K562 (cell line): Measurements from ENCODE around the gene WDR46. TPM values are rescaled to one million over a fixed set of nuclear protein-coding genes. Genes with fewer than 3 reads are reported as not detected.

Source experiments
- ATAC-seq: fragments of 200-7000 bp; cut with Tn5 transposase; 3 replicates; pipeline ENCODE4 v1.9.1; 2020; ENCODE audit warnings: moderate library complexity
- BruUV-seq: library from RNA; stranded (reverse); fragments of 400-500 nt; replicated peaks from 2 replicates; lab custom pipeline; 2021; lab: Mats Ljungman, UMichigan
- CTCF ChIA-PET: fragments of 300-600 bp; formaldehyde crosslinking; extraction: SDS; loops from one replicate; lab custom pipeline; 2021; ENCODE audit warnings: low intra/inter-chr PET ratio; lab: Yijun Ruan, JAX
- POLR2A ChIA-PET: fragments of 300-600, 350-650 bp; sonication (Branson Sonifier 250); formaldehyde crosslinking; extraction: SDS; loops from one replicate; lab custom pipeline; 2021; ENCODE audit warnings: antibody characterized with exemption, inconsistent platforms; lab: Yijun Ruan, JAX
- DNase-seq, 4 experiments: peaks; one replicate each; pipeline versions ENCODE4 v3.0.0 to v3.0.0-alpha.2; 2011 to 2018; ENCODE audit warnings: low spot score in 3 of 4, mixed read lengths in 3 of 4; ENCODE audit errors: extremely low read depth in 1 of 4
- FAIRE-seq: peaks from 2 replicates; lab custom pipeline; 2011; peaks lifted over from hg19 to GRCh38; lab: Jason Lieb, UNC
- H2AFZ ChIP-seq: 2 replicates; pipeline ENCODE4 v1.6.0; 2011; ENCODE audit warnings: low read depth, low read length, control low read depth, inconsistent platforms
- H3K27ac ChIP-seq: fragments of 200-600 bp; 3 replicates; pipeline ENCODE4 v1.8.0; 2011; ENCODE audit warnings: low read depth, mild to moderate bottlenecking, control low read depth, inconsistent platforms, low read length, moderate library complexity, mixed read lengths; ENCODE audit errors: extremely low read depth
- H3K27me3 ChIP-seq, 2 experiments: fragments of 300-600 bp in 1 of 2; 2 replicates in 1 of 2; 3 replicates in 1 of 2; pipeline versions ENCODE4 v1.6.0 to v1.8.0; 2011; ENCODE audit warnings: inconsistent platforms in 2 of 2, low read length in 2 of 2, mild to moderate bottlenecking in 1 of 2, mixed read lengths in 1 of 2, moderate library complexity in 1 of 2; ENCODE audit not compliant: control insufficient read depth in 2 of 2, insufficient read depth in 2 of 2
- H3K36me3 ChIP-seq: fragments of 300-600 bp; 3 replicates; pipeline ENCODE4 v1.8.0; 2011; ENCODE audit warnings: mild to moderate bottlenecking, low read length, inconsistent platforms; ENCODE audit not compliant: control insufficient read depth, insufficient read depth
- H3K4me1 ChIP-seq, 2 experiments: fragments of 200-600 bp in 1 of 2; replicated peaks in 1 of 2; 2 replicates in 1 of 2; 3 replicates in 1 of 2; pipeline versions ENCODE4 v1.5.1 to v1.8.0; 2011; ENCODE audit warnings: inconsistent platforms in 2 of 2, low read length in 2 of 2, mild to moderate bottlenecking in 1 of 2, mixed read lengths in 1 of 2, moderate library complexity in 1 of 2; ENCODE audit not compliant: control insufficient read depth in 2 of 2, insufficient read depth in 2 of 2
- H3K4me2 ChIP-seq: 2 replicates; pipeline ENCODE4 v1.6.1; 2011; ENCODE audit warnings: low read length, control low read depth, inconsistent platforms, mixed read lengths; ENCODE audit not compliant: insufficient read depth
- H3K4me3 ChIP-seq: fragments of 200-600 bp; sonication (generic), shearing (Covaris generic); 2 replicates; pipeline ENCODE4 v1.5.1; 2016; ENCODE audit warnings: control low read depth, inconsistent platforms
- H3K79me2 ChIP-seq: fragments of 200-600 bp; 3 replicates; pipeline ENCODE4 v1.8.0; 2011; ENCODE audit warnings: low read length, inconsistent platforms; ENCODE audit not compliant: control insufficient read depth, insufficient read depth
- H3K9ac ChIP-seq, 2 experiments: 2 replicates each; pipeline versions ENCODE4 v1.6.0 to v1.6.1; 2011; ENCODE audit warnings: low read depth in 2 of 2, low read length in 2 of 2, control low read depth in 1 of 2, inconsistent platforms in 1 of 2, mild to moderate bottlenecking in 1 of 2, mixed read lengths in 1 of 2; ENCODE audit not compliant: insufficient read depth in 1 of 2
- H3K9me1 ChIP-seq: one replicate; pipeline ENCODE4 v1.6.0; 2011; ENCODE audit warnings: inconsistent platforms, mild to moderate bottlenecking, low read length, moderate library complexity; ENCODE audit not compliant: control insufficient read depth, insufficient read depth
- H3K9me3 ChIP-seq: replicated peaks from 2 replicates; pipeline ENCODE4 v1.5.1; 2011; ENCODE audit warnings: low read depth, low read length, inconsistent platforms; ENCODE audit not compliant: control insufficient read depth, insufficient read depth
- H4K20me1 ChIP-seq: replicated peaks from 2 replicates; pipeline ENCODE4 v1.6.1; 2011; ENCODE audit warnings: low read length, inconsistent platforms, mixed read lengths; ENCODE audit not compliant: control insufficient read depth, insufficient read depth
- CCNT2 ChIP-seq: IDR thresholded peaks from 2 replicates; pipeline ENCODE4 v1.6.1; 2011; ENCODE audit warnings: borderline replicate concordance, low read depth, mild to moderate bottlenecking, moderate library complexity, mixed read lengths, low read length; ENCODE audit not compliant: insufficient read length; ENCODE audit errors: extremely low read depth
- HIVEP1 ChIP-seq: fragments of 250-450 bp; sonication (Bioruptor Pico); IDR thresholded peaks from 2 replicates; pipeline ENCODE4 v1.4.0; 2020; ENCODE audit warnings: mild to moderate bottlenecking
- NFATC3 ChIP-seq: fragments of 450-650 bp; IDR thresholded peaks from 2 replicates; pipeline ENCODE4 v1.6.1; 2017; ENCODE audit warnings: mild to moderate bottlenecking
- PML ChIP-seq: IDR thresholded peaks from 2 replicates; pipeline ENCODE4 v1.6.1; 2012; ENCODE audit warnings: low read length, inconsistent platforms
- PURB ChIP-seq: sonication (generic); formaldehyde crosslinking; IDR thresholded peaks from 2 replicates; pipeline ENCODE4 v1.9.0; 2021; ENCODE audit warnings: low read depth, mild to moderate bottlenecking, missing genetic modification reagents
- SETDB1 ChIP-seq: IDR thresholded peaks from one replicate; pipeline ENCODE4 v1.6.1; 2012; ENCODE audit warnings: low read length, control low read depth, inconsistent platforms
- SIN3A ChIP-seq, 2 experiments: fragments of 150-350 bp in 1 of 2; IDR thresholded peaks; 2 replicates each; pipeline ENCODE4 v1.6.1; 2011 to 2016; ENCODE audit warnings: borderline replicate concordance in 2 of 2, low read depth in 2 of 2, low read length in 2 of 2, mild to moderate bottlenecking in 2 of 2, moderate library complexity in 2 of 2; ENCODE audit not compliant: control insufficient read depth in 1 of 2
- ZNF740 ChIP-seq, 3 experiments: fragments of 200-800 bp in 1 of 3; sonication (Bioruptor generic) in 1 of 3; sonication (generic) in 1 of 3; formaldehyde crosslinking in 1 of 3; IDR thresholded peaks; 2 replicates each; pipeline versions ENCODE4 v1.6.1 to v1.8.0; 2016 to 2022; ENCODE audit warnings: mild to moderate bottlenecking in 2 of 3, missing compliant biosample characterization in 2 of 3, missing genetic modification characterization in 2 of 3, missing genetic modification reagents in 1 of 3
- WGBS: fragments of 100-300 bp; shearing (Covaris generic); methylation state at CpG from one replicate; pipeline ENCODE4 v1.1.6; 2016; ENCODE audit warnings: low coverage, mixed read lengths; ENCODE audit not compliant: insufficient coverage; ENCODE audit errors: missing lambda C conversion rate; 5-methylcytosine and 5-hydroxymethylcytosine counted together
- in situ Hi-C: fragments of 300-500 bp; cut with MboI; formaldehyde crosslinking; loops from 4 replicates; pipeline ENCODE4 v1.15.0; 2018; ENCODE audit warnings: inconsistent platforms, mixed read lengths
- intact Hi-C: fragments of 100-400 bp; cut with micrococcal nuclease; formaldehyde crosslinking; loops from 2 replicates; pipeline ENCODE4 v1.14.2; 2022
- polyA plus RNA-seq, 8 experiments: library from polyadenylated mRNA; depleted of rRNA in 4 of 8; stranded (reverse) in 5 of 8; unstranded in 3 of 8; fragments of >200 nt; fragmentation: Nextera tagmentation in 2 of 8; fragmentation: Illumina TruSeq in 1 of 8; extraction: Ambion mirVana in 2 of 8; extraction: Trizol in 1 of 8; gene quantifications; 2 replicates each; pipeline versions ENCODE4 v1.2.1 to v1.2.3, GENCODE V29; 2011 to 2014; ENCODE audit warnings: inconsistent platforms in 1 of 8, missing spikeins in 1 of 8
- total RNA-seq, 7 experiments: library from RNA; depleted of rRNA in 6 of 7; stranded (reverse); fragments of >200 nt in 6 of 7; fragmentation: Illumina TruSeq in 2 of 7; extraction: Trizol in 2 of 7; gene quantifications; 2 replicates each; pipeline versions ENCODE4 v1.2.1 to v1.2.3, GENCODE V29; 2011 to 2021; ENCODE audit warnings: low replicate concordance in 1 of 7
- TF ChIP-seq, protein P1 (sequence below): IDR thresholded peaks from 2 replicates; pipeline ENCODE4 v1.6.1; 2011; ENCODE audit not compliant: insufficient read length; ENCODE audit errors: extremely low read depth
- TF ChIP-seq, protein P2 (sequence below): fragments of 450-650 bp; IDR thresholded peaks from 2 replicates; pipeline ENCODE4 v1.6.1; 2018; ENCODE audit not compliant: partially characterized antibody
- TF ChIP-seq, protein P3 (sequence below), 3 experiments: fragments of 200-800 bp in 1 of 3; fragments of 250-450 bp in 1 of 3; fragments of 450-650 bp in 1 of 3; sonication (Bioruptor Pico) in 1 of 3; sonication (Bioruptor generic) in 1 of 3; formaldehyde crosslinking in 1 of 3; IDR thresholded peaks; 2 replicates each; pipeline versions ENCODE4 v1.6.1 to v1.8.0; 2016 to 2022; ENCODE audit warnings: mild to moderate bottlenecking in 2 of 3, missing genetic modification characterization in 2 of 3, missing compliant biosample characterization in 1 of 3, moderate library complexity in 1 of 3

Gene WDR46
- total and polyA plus RNA-seq, 9 of the 15 experiments (the other 6 are each of a cell fraction or from before 2014, with no cell fraction given): 8.9 to 146 (median 93.1) TPM

GRCh38 chr6:33317419-33317668 is 28.3 kb upstream of the WDR46 start:
- in situ Hi-C loops: no loop called here
- H3K4me2 ChIP-seq: peak overlapping the region; percentile 77
- H3K4me3 ChIP-seq: peak overlapping the region; percentile 63
- no peak overlapping the region; a peak in 1 of 4 replicates for H3K9ac ChIP-seq
- H3K27me3 ChIP-seq: no peaks in the 10 kb centered on the region
- H2AFZ ChIP-seq: no peak overlapping the region
- FAIRE-seq (no peak), ATAC-seq (no peak), DNase-seq (peak in 3 of 4 experiments; percentile 94 to 96 (median 95))
- ChIA-PET CTCF (no interaction called here), POLR2A (interaction anchor here (0.5 to 2.6 kb wide), 16 partner anchors 10 to 345 kb away, joined by 3 to 32 read pairs (median 3); partner anchors contain the start of genes B3GALT4, CUTA, HLA-DPB1 and RGL2)
- intact Hi-C loops: loop anchor here (1.0 kb wide), 1 partner anchor 45 kb away; the partner anchor contains the start of gene RPS18
- 0% methylated on average over 4 of the region's 27 CpGs for WGBS
- no TSS peak for BruUV-seq
- peaks cover 6% of the 10 kb centered on the region; the same call in 1 of the 2 replicates for H4K20me1 ChIP-seq
- peak overlapping the region; percentile 79; the same call in 1 of the 3 replicates for H3K27ac ChIP-seq
- peaks cover 65% of the 10 kb centered on the region for H3K79me2 ChIP-seq
- H3K9me1 ChIP-seq: peaks cover 3% of the 10 kb centered on the region
- no peaks in the 10 kb centered on the region for H3K9me3 ChIP-seq
- peaks cover 56 to 81% of the 10 kb centered on the region in 2 experiments for H3K4me1 ChIP-seq
- TF ChIP-seq CCNT2 (no peak), SETDB1 (no peak), HIVEP1 (no peak), SIN3A (IDR thresholded peaks at IDR 0.05; ENCODE audit: borderline replicate concordance in 2 of 2, control insufficient read depth in 1 of 2, low read depth in 2 of 2, low read length in 2 of 2) (peak in 1 of 2 experiments; percentile 58; a peak in 1 of 4 replicates), PURB (CRISPR knock-in tag) (no peak), ZNF740 (CRISPR knock-in tag; IDR thresholded peaks at IDR 0.05) (no peak), ZNF740 (tag; IDR thresholded peaks at IDR 0.05) (peak in 1 of 2 experiments; percentile 78; a peak in 1 of 4 replicates), NFATC3 (no peak), PML (no peak)
- TF ChIP-seq, protein P1, sequence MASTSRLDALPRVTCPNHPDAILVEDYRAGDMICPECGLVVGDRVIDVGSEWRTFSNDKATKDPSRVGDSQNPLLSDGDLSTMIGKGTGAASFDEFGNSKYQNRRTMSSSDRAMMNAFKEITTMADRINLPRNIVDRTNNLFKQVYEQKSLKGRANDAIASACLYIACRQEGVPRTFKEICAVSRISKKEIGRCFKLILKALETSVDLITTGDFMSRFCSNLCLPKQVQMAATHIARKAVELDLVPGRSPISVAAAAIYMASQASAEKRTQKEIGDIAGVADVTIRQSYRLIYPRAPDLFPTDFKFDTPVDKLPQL: no peak
- TF ChIP-seq, protein P2, sequence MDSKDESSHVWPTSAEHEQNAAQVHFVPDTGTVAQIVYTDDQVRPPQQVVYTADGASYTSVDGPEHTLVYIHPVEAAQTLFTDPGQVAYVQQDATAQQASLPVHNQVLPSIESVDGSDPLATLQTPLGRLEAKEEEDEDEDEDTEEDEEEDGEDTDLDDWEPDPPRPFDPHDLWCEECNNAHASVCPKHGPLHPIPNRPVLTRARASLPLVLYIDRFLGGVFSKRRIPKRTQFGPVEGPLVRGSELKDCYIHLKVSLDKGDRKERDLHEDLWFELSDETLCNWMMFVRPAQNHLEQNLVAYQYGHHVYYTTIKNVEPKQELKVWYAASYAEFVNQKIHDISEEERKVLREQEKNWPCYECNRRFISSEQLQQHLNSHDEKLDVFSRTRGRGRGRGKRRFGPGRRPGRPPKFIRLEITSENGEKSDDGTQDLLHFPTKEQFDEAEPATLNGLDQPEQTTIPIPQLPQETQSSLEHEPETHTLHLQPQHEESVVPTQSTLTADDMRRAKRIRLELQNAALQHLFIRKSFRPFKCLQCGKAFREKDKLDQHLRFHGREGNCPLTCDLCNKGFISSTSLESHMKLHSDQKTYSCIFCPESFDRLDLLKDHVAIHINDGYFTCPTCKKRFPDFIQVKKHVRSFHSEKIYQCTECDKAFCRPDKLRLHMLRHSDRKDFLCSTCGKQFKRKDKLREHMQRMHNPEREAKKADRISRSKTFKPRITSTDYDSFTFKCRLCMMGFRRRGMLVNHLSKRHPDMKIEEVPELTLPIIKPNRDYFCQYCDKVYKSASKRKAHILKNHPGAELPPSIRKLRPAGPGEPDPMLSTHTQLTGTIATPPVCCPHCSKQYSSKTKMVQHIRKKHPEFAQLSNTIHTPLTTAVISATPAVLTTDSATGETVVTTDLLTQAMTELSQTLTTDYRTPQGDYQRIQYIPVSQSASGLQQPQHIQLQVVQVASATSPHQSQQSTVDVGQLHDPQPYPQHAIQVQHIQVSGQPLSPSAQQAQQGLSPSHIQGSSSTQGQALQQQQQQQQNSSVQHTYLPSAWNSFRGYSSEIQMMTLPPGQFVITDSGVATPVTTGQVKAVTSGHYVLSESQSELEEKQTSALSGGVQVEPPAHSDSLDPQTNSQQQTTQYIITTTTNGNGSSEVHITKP: no peak
- TF ChIP-seq, protein P3, sequence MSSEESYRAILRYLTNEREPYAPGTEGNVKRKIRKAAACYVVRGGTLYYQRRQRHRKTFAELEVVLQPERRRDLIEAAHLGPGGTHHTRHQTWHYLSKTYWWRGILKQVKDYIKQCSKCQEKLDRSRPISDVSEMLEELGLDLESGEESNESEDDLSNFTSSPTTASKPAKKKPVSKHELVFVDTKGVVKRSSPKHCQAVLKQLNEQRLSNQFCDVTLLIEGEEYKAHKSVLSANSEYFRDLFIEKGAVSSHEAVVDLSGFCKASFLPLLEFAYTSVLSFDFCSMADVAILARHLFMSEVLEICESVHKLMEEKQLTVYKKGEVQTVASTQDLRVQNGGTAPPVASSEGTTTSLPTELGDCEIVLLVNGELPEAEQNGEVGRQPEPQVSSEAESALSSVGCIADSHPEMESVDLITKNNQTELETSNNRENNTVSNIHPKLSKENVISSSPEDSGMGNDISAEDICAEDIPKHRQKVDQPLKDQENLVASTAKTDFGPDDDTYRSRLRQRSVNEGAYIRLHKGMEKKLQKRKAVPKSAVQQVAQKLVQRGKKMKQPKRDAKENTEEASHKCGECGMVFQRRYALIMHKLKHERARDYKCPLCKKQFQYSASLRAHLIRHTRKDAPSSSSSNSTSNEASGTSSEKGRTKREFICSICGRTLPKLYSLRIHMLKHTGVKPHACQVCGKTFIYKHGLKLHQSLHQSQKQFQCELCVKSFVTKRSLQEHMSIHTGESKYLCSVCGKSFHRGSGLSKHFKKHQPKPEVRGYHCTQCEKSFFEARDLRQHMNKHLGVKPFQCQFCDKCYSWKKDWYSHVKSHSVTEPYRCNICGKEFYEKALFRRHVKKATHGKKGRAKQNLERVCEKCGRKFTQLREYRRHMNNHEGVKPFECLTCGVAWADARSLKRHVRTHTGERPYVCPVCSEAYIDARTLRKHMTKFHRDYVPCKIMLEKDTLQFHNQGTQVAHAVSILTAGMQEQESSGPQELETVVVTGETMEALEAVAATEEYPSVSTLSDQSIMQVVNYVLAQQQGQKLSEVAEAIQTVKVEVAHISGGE (CRISPR knock-in tag; IDR thresholded peaks at IDR 0.05): no peak
- peaks cover 43% of the 10 kb centered on the region for H3K36me3 ChIP-seq
